Pancreas (tissue), 10 donors: ENCODE data around the gene KIF5A. TPM values are rescaled to one million over a fixed set of nuclear protein-coding genes. Genes with fewer than 3 reads are reported as not detected.

ENCODE experiments used
- ATAC-seq, 4 donors: fragments of 200-7000 bp; cut with Tn5 transposase; one replicate each; pipeline versions ENCODE4 v1.8.0 to v1.9.1; 2020; ENCODE audit warnings: mild to moderate bottlenecking in 4 of 4, moderate library complexity in 4 of 4
- DNase-seq, 6 donors: peaks; one replicate each; pipeline ENCODE4 v3.0.0-alpha.2; 2020
- FAIRE-seq: peaks from 2 replicates; lab custom pipeline; 2012; peaks lifted over from hg19 to GRCh38; lab: Jason Lieb, UNC
- H3K27ac ChIP-seq, 4 donors: fragments of 200-600 bp; sonication (generic); 1 replicate in 3 of 4; 2 replicates in 1 of 4; pipeline versions ENCODE4 v1.5.0 to v1.8.0; 2020
- H3K27me3 ChIP-seq, 4 donors: fragments of 200-600 bp; one replicate each; pipeline ENCODE4 v1.8.0; 2021
- H3K36me3 ChIP-seq, 3 donors: fragments of 200-600 bp; sonication (generic) in 1 of 3; one replicate each; pipeline versions ENCODE4 v1.5.0 to v1.8.0; 2020 to 2021
- H3K4me1 ChIP-seq, 3 donors: fragments of 200-600 bp; one replicate each; pipeline ENCODE4 v1.8.0; 2021
- H3K4me3 ChIP-seq, 4 donors: fragments of 200-600 bp; sonication (generic) in 2 of 4; one replicate each; pipeline versions ENCODE4 v1.5.0 to v1.8.0; 2020 to 2021
- H3K9me3 ChIP-seq, 4 donors: fragments of 200-600 bp; one replicate each; pipeline ENCODE4 v1.8.0; 2021
- CTCF ChIP-seq, 4 donors: fragments of 200-600 bp; sonication (generic) in 3 of 4; IDR thresholded peaks; one replicate each; pipeline versions ENCODE4 v1.5.0 to v1.8.0; 2021; ENCODE audit warnings: antibody characterized with exemption in 4 of 4
- WGBS, 2 donors: extraction: QIAGEN DNeasy Blood & Tissue Kit; methylation state at CpG; one replicate each; pipeline ENCODE4 v1.1.7; 2013; 5-methylcytosine and 5-hydroxymethylcytosine counted together
- intact Hi-C, 3 donors: fragments of 100-400 bp; cut with DNase I; formaldehyde crosslinking; loops; one replicate each; pipeline versions ENCODE4 v1.11.1 to v1.14.2; 2022
- polyA plus RNA-seq, 2 donors: library from polyadenylated mRNA; stranded (reverse); fragments of 200-250 nt; gene quantifications; one replicate each; pipeline ENCODE4 v1.2.3, GENCODE V29; 2013
- total RNA-seq, 6 donors: library from RNA; stranded (reverse); fragmentation: NEBNext Ultra II Directional in 4 of 6; extraction: Animal tissue kit (Norgen Biotek cat#: 25700) in 4 of 6; gene quantifications; one replicate each; pipeline versions ENCODE4 v1.2.1 to v1.2.4, GENCODE V29; 2021 to 2023
- donor health status: healthy with polysubstance abuse.
- donor health status: DM: no; HTN: no; CAD: no; lungs with moderate emphysema.
- donor health status: DM: no; HTN: no; CAD: no.
- donor health status: control.
- donor health status: control.
- donor health status: Bipolar disorder and iron deficiency.
- donor health status: DM: yes; HTN: yes; CAD: no.
- donor health status: DM: no; HTN: no; CAD: no.
- donor health status: DM: no; HTN: no; CAD: no.
- donor health status: DM: yes; HTN: yes; CAD: no.

Gene KIF5A
- total and polyA plus RNA-seq, 8 donors, result 0.25 to 2.9 (median 0.68) TPM

GRCh38 chr12:57593187-57593586, 43.3 kb downstream of the KIF5A start:
- DNase-seq (no peak), FAIRE-seq (no peak), ATAC-seq (no peak)
- TF ChIP-seq CTCF (IDR thresholded peaks at IDR 0.05), result no peak
- intact Hi-C loops, result no loop called here
- Histone ChIP-seq H3K4me3 (no peak overlapping the region), H3K4me1 (peaks cover 3 to 10% (median 6%) of the 10 kb centered on the region in 3 donors), H3K27me3 (no peaks in the 10 kb centered on the region), H3K36me3 (no peaks in the 10 kb centered on the region), H3K9me3 (no peaks in the 10 kb centered on the region), H3K27ac (no peak overlapping the region)
- WGBS, 2 donors, result 73 to 75% methylated on average over 4 of the region's 4 CpGs

GRCh38 chr12:57600395-57600794, 50.6 kb downstream of the KIF5A start:
- no peaks in the 10 kb centered on the region for H3K27me3 ChIP-seq
- no peak overlapping the region for H3K27ac ChIP-seq
- ATAC-seq, result no peak
- no peak for FAIRE-seq
- no peak overlapping the region for H3K4me3 ChIP-seq
- DNase-seq, result no peak
- no peak for TF ChIP-seq CTCF (IDR thresholded peaks at IDR 0.05)
- H3K9me3 ChIP-seq, result no peaks in the 10 kb centered on the region
- H3K4me1 ChIP-seq, result peaks cover 0 to 8% (median 7%) of the 10 kb centered on the region in 3 donors
- H3K36me3 ChIP-seq, result no peaks in the 10 kb centered on the region
- intact Hi-C loops, result no loop called here
- WGBS, 2 donors, result 74 to 85% methylated on average over 2 of the region's 2 CpGs

GRCh38 chr12:57602544-57602943, 52.7 kb downstream of the KIF5A start:
- no peak for TF ChIP-seq CTCF (IDR thresholded peaks at IDR 0.05)
- no peaks in the 10 kb centered on the region for H3K9me3 ChIP-seq
- no peaks in the 10 kb centered on the region for H3K36me3 ChIP-seq
- FAIRE-seq (no peak), ATAC-seq (no peak), DNase-seq (no peak)
- H3K4me1 ChIP-seq, result peaks cover 0 to 8% (median 7%) of the 10 kb centered on the region in 3 donors
- H3K27me3 ChIP-seq, result no peaks in the 10 kb centered on the region
- no peak overlapping the region for H3K4me3 ChIP-seq
- no peak overlapping the region for H3K27ac ChIP-seq
- intact Hi-C loops, result no loop called here

- Histone ChIP-seq H3K4me3 (no peak overlapping the region), H3K9me3 (no peaks in the 10 kb centered on the region), H3K36me3 (no peaks in the 10 kb centered on the region), H3K4me1 (peaks cover 0 to 8% (median 7%) of the 10 kb centered on the region in 3 donors), H3K27me3 (no peaks in the 10 kb centered on the region), H3K27ac (peak overlapping the region in 1 of 4 donors; percentile 66)
- no peak for ATAC-seq
- intact Hi-C loops, result no loop called here
- TF ChIP-seq CTCF (IDR thresholded peaks at IDR 0.05), result no peak
- no peak for FAIRE-seq
- 74 to 95% methylated on average over 2 of the region's 2 CpGs for WGBS, 2 donors
- DNase-seq, result no peak
These were observed 53.5 kb downstream of the KIF5A start for GRCh38 chr12:57603324-57603723.

GRCh38 chr12:57603815-57604453, 54.1 kb downstream of the KIF5A start:
- intact Hi-C loops, result no loop called here
- TF ChIP-seq CTCF (IDR thresholded peaks at IDR 0.05), result no peak
- Histone ChIP-seq H3K27ac (peak overlapping the region; percentile 53 to 68 (median 66)), H3K9me3 (no peaks in the 10 kb centered on the region), H3K4me1 (peaks cover 0 to 8% (median 7%) of the 10 kb centered on the region in 3 donors), H3K27me3 (no peaks in the 10 kb centered on the region), H3K4me3 (peak overlapping the region; percentile 38 to 73 (median 64)), H3K36me3 (no peaks in the 10 kb centered on the region)
- 21 to 23% methylated on average over 6 of the region's 6 CpGs for WGBS, 2 donors
- no peak for FAIRE-seq
- peak; percentile 63 to 82 (median 72) for ATAC-seq
- DNase-seq, result peak in 1 of 6 donors; percentile 48
